HepG2 (cell line): ENCODE measurements around the gene TMF1.

ENCODE experiments used
- AKAP8 ChIP-seq: sonication (generic); formaldehyde crosslinking; IDR thresholded peaks from 2 replicates; pipeline ENCODE4 v1.5.1; 2020; ENCODE audit warnings: mild to moderate bottlenecking, missing genetic modification reagents
- KDM2A ChIP-seq: sonication (generic); formaldehyde crosslinking; IDR thresholded peaks from 2 replicates; pipeline ENCODE4 v1.4.0; 2020; ENCODE audit warnings: low read depth, missing genetic modification reagents, borderline replicate concordance
- TBX2 ChIP-seq: sonication (generic); formaldehyde crosslinking; IDR thresholded peaks from 2 replicates; pipeline ENCODE4 v1.5.0; 2020; ENCODE audit warnings: missing genetic modification reagents, mild to moderate bottlenecking, borderline replicate concordance
- TCF7L2 ChIP-seq: IDR thresholded peaks from 2 replicates; pipeline ENCODE4 v1.6.1; 2011; ENCODE audit warnings: mild to moderate bottlenecking, low read depth, low read length, moderate library complexity
- TF ChIP-seq, protein P1 (sequence below): sonication (generic); formaldehyde crosslinking; IDR thresholded peaks from 2 replicates; pipeline ENCODE4 v1.5.0; 2020; ENCODE audit warnings: mild to moderate bottlenecking, missing genetic modification reagents, moderate library complexity
- TF ChIP-seq, protein P2 (sequence below), 2 experiments: IDR thresholded peaks; 2 replicates each; pipeline ENCODE4 v1.6.1; 2011 to 2012; ENCODE audit warnings: low read length in 2 of 2, borderline replicate concordance in 1 of 2, low read depth in 1 of 2, mild to moderate bottlenecking in 1 of 2, moderate library complexity in 1 of 2

DNA sequence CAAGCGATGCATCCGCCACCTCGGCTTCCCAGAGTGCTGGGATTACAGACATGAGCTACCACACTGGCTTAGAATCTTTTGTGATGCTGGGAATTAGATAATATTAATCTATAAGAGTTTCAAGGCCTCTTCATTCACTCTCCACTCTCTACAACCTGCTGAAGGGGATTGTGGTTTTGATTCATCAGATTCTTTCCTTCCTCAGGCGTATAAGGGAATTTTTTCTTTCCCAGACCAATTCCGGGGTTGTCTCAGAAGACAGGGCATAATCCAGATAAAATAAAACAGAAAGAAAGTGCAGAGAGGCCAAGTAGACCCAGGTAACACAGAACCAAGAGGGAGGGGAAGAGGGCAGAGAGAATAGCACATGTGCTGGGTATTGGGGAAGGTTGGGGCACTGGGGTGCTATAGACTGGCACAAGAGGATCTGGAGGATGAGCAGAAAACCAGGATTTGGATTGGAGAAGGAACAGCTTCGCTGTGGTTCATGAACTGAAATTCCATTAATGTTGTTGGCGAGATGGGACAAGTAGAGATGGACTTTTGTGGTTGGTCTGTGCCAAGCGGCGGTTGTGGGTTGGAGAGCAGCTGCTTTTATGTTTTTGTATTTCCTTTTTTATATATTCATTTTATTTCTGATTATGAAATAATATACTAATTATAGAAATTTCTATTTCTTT is 45.4 kb upstream of the TMF1 start:
- TF ChIP-seq, protein P1, sequence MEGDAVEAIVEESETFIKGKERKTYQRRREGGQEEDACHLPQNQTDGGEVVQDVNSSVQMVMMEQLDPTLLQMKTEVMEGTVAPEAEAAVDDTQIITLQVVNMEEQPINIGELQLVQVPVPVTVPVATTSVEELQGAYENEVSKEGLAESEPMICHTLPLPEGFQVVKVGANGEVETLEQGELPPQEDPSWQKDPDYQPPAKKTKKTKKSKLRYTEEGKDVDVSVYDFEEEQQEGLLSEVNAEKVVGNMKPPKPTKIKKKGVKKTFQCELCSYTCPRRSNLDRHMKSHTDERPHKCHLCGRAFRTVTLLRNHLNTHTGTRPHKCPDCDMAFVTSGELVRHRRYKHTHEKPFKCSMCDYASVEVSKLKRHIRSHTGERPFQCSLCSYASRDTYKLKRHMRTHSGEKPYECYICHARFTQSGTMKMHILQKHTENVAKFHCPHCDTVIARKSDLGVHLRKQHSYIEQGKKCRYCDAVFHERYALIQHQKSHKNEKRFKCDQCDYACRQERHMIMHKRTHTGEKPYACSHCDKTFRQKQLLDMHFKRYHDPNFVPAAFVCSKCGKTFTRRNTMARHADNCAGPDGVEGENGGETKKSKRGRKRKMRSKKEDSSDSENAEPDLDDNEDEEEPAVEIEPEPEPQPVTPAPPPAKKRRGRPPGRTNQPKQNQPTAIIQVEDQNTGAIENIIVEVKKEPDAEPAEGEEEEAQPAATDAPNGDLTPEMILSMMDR: no peak
- TF ChIP-seq TBX2: no peak
- TF ChIP-seq, protein P2, sequence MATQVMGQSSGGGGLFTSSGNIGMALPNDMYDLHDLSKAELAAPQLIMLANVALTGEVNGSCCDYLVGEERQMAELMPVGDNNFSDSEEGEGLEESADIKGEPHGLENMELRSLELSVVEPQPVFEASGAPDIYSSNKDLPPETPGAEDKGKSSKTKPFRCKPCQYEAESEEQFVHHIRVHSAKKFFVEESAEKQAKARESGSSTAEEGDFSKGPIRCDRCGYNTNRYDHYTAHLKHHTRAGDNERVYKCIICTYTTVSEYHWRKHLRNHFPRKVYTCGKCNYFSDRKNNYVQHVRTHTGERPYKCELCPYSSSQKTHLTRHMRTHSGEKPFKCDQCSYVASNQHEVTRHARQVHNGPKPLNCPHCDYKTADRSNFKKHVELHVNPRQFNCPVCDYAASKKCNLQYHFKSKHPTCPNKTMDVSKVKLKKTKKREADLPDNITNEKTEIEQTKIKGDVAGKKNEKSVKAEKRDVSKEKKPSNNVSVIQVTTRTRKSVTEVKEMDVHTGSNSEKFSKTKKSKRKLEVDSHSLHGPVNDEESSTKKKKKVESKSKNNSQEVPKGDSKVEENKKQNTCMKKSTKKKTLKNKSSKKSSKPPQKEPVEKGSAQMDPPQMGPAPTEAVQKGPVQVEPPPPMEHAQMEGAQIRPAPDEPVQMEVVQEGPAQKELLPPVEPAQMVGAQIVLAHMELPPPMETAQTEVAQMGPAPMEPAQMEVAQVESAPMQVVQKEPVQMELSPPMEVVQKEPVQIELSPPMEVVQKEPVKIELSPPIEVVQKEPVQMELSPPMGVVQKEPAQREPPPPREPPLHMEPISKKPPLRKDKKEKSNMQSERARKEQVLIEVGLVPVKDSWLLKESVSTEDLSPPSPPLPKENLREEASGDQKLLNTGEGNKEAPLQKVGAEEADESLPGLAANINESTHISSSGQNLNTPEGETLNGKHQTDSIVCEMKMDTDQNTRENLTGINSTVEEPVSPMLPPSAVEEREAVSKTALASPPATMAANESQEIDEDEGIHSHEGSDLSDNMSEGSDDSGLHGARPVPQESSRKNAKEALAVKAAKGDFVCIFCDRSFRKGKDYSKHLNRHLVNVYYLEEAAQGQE (IDR thresholded peaks at IDR 0.05; ENCODE audit: borderline replicate concordance in 1 of 2, low read depth in 1 of 2, low read length in 2 of 2): no peak
- TF ChIP-seq TCF7L2: no peak
- TF ChIP-seq AKAP8: no peak
- TF ChIP-seq KDM2A (CRISPR knock-in tag): no peak
